GM06990 (cell line): Measurements from ENCODE around the gene ANKRD30A.

ENCODE experiments used
- DNase-seq: peaks from one replicate; pipeline ENCODE4 v3.0.0-alpha.2; 2011; ENCODE audit not compliant: insufficient read length; ENCODE audit errors: extremely low read depth
- H3K27me3 ChIP-seq: replicated peaks from 2 replicates; pipeline ENCODE4 v1.6.0; 2011; ENCODE audit warnings: low read length; ENCODE audit not compliant: control insufficient read depth, insufficient read depth
- H3K36me3 ChIP-seq: 2 replicates; pipeline ENCODE4 v1.5.1; 2011; ENCODE audit warnings: low read length; ENCODE audit not compliant: control insufficient read depth, insufficient read depth
- H3K4me3 ChIP-seq: replicated peaks from 2 replicates; pipeline ENCODE4 v1.5.1; 2011; ENCODE audit warnings: low read depth, mild to moderate bottlenecking, control low read depth, low read length
- CTCF ChIP-seq: IDR thresholded peaks from 2 replicates; pipeline ENCODE4 v1.5.1; 2011; ENCODE audit warnings: low read length, control low read depth, mild to moderate bottlenecking, inconsistent platforms; ENCODE audit not compliant: insufficient read depth, poor library complexity, severe bottlenecking

The ANKRD30A gene

GRCh38 chr10:37269554-37270256 is 144.3 kb downstream of the ANKRD30A start:
- no peak for TF ChIP-seq CTCF
- no peaks in the 10 kb centered on the region for H3K36me3 ChIP-seq
- no peaks in the 10 kb centered on the region for H3K27me3 ChIP-seq
- DNase-seq, result no peak
- no peak overlapping the region for H3K4me3 ChIP-seq

- H3K36me3 ChIP-seq, result no peaks in the 10 kb centered on the region
- no peak for DNase-seq
- no peak overlapping the region for H3K4me3 ChIP-seq
- no peak for TF ChIP-seq CTCF
- H3K27me3 ChIP-seq, result no peaks in the 10 kb centered on the region
These were observed 149.9 kb downstream of the ANKRD30A start for GRCh38 chr10:37275216-37275777.

DNA sequence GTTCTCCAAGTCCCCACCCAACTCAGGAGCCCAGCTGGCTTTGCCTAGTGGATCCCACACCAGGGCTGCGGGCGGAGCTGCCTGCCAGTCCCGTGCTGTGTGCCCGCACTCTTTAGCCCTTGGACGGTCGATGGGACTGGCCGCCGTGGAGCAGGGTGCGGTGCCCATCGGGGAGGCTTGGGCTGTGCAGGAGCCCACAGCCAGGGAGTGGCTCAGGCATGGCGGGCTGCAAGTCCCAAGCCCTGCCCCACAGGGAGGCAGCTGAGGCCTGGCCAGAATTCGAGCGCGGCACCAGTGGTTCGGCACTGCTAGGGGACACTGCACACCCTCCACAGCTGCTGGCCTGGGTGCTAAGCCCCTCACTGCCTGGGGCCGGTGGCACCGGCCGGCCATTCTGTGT is 159.7 kb downstream of the ANKRD30A start:
- Histone ChIP-seq H3K4me3 (no peak overlapping the region), H3K27me3 (no peaks in the 10 kb centered on the region), H3K36me3 (no peaks in the 10 kb centered on the region)
- no peak for DNase-seq
- TF ChIP-seq CTCF, result no peak

- no peaks in the 10 kb centered on the region for H3K36me3 ChIP-seq
- H3K4me3 ChIP-seq, result no peak overlapping the region
- no peak for DNase-seq
- TF ChIP-seq CTCF, result no peak
- no peaks in the 10 kb centered on the region for H3K27me3 ChIP-seq
These were observed 164.6 kb downstream of the ANKRD30A start for GRCh38 chr10:37289833-37290464.

DNA sequence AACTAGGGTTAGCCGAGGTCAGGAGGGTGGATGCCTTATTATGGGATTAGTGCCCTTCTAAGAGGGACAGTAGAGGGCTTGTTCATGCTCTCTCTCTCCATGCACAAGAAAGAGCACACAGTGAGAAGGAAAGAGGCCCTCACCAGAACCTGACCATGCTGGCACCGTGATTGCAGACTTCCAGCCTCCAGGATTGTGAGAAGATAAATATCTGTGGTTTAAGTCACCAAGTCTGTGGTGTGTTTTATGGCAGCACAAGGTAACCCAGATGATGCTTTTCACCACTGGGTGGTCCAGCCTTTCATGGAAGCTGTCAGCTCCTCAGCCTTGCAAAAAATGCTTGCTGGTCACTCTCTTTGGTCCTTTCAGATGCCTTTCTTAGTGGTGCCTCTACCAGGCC is 175.9 kb downstream of the ANKRD30A start:
- no peak for TF ChIP-seq CTCF
- H3K36me3 ChIP-seq, result no peaks in the 10 kb centered on the region
- no peak for DNase-seq
- H3K27me3 ChIP-seq, result no peaks in the 10 kb centered on the region
- no peak overlapping the region for H3K4me3 ChIP-seq
